Neural crest cell (in vitro differentiated cells): ENCODE data around the gene OSBPL6. TPM values are rescaled to one million over a fixed set of nuclear protein-coding genes. Genes with fewer than 3 reads are reported as not detected.
"Not testable (repeated sequence)": the region's sequence is repeated elsewhere in the genome, so short reads cannot be mapped to it uniquely, and the experiment has no call there.

Source experiments
- DNase-seq: peaks from one replicate; pipeline ENCODE4 v3.0.0; 2021; ENCODE audit warnings: low read depth, mixed read lengths, low spot score
- H3K27ac Mint-ChIP-seq: one replicate; pipeline ENCODE4 v1.8.0; 2021; ENCODE audit warnings: mild to moderate bottlenecking, mixed read lengths; ENCODE audit not compliant: unreplicated experiment
- H3K27me3 Mint-ChIP-seq: 2 replicates; pipeline ENCODE4 v1.8.0; 2021; ENCODE audit warnings: low read depth, mild to moderate bottlenecking, mixed read lengths
- H3K36me3 Mint-ChIP-seq: 2 replicates; pipeline ENCODE4 v1.8.0; 2021; ENCODE audit warnings: low read depth, mild to moderate bottlenecking, mixed read lengths
- H3K4me1 Mint-ChIP-seq: 2 replicates; pipeline ENCODE4 v1.8.0; 2021; ENCODE audit warnings: mixed read lengths
- H3K4me3 Mint-ChIP-seq: one replicate; pipeline ENCODE4 v1.8.0; 2021; ENCODE audit warnings: mild to moderate bottlenecking, mixed read lengths
- H3K9me3 Mint-ChIP-seq: 2 replicates; pipeline ENCODE4 v1.8.0; 2021; ENCODE audit warnings: mixed read lengths
- total RNA-seq: library from RNA; stranded (reverse); gene quantifications from 2 replicates; pipeline ENCODE4 v1.2.1, GENCODE V29; 2021
- TF ChIP-seq, protein P1 (sequence below): fragments of 200-600 bp; sonication (generic); conservative IDR thresholded peaks from 2 replicates; pipeline ENCODE4 v1.5.0; 2021; ENCODE audit warnings: antibody characterized with exemption, mild to moderate bottlenecking

OSBPL6 gene
- total RNA-seq, 1 donor from 2014 or later = 10.8 TPM

DNA sequence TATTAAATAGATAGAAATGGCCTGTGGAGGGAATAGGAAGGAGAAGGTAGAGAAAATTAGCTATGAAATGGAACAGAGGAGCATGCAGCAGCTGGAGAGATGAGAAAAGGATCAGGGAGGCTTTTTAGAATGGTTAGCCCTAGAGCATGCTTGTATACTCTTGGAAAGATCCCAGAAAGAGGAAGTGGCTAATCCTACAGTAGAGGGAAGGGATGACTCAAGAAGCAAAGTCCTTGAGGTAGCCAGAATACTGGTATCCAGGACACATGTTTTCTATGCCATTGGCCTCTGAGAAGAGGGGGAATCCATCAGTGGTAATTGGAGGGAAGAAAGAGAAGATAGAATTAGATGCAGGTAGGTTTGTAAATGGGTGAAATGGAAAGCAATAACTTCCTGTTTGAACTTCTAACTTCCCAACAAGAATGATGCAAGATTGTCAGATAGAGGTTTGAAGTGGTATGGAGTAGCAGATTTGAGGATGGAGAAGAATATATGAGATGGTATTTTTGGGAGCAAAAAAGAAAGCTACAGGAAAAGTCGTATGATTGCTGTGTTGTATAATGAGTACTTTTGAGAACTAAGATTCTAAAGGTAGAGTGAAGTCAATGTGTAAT lies 17.1 kb upstream of the OSBPL6 start:
- no peaks in the 10 kb centered on the region for H3K4me1 Mint-ChIP-seq
- no peaks in the 10 kb centered on the region for H3K36me3 Mint-ChIP-seq
- TF ChIP-seq, protein P1, sequence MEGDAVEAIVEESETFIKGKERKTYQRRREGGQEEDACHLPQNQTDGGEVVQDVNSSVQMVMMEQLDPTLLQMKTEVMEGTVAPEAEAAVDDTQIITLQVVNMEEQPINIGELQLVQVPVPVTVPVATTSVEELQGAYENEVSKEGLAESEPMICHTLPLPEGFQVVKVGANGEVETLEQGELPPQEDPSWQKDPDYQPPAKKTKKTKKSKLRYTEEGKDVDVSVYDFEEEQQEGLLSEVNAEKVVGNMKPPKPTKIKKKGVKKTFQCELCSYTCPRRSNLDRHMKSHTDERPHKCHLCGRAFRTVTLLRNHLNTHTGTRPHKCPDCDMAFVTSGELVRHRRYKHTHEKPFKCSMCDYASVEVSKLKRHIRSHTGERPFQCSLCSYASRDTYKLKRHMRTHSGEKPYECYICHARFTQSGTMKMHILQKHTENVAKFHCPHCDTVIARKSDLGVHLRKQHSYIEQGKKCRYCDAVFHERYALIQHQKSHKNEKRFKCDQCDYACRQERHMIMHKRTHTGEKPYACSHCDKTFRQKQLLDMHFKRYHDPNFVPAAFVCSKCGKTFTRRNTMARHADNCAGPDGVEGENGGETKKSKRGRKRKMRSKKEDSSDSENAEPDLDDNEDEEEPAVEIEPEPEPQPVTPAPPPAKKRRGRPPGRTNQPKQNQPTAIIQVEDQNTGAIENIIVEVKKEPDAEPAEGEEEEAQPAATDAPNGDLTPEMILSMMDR = no peak
- H3K9me3 Mint-ChIP-seq = no peaks in the 10 kb centered on the region
- H3K27me3 Mint-ChIP-seq = no peaks in the 10 kb centered on the region
- DNase-seq = no peak
- H3K27ac Mint-ChIP-seq = no peak overlapping the region
- H3K4me3 Mint-ChIP-seq = no peak overlapping the region

DNA sequence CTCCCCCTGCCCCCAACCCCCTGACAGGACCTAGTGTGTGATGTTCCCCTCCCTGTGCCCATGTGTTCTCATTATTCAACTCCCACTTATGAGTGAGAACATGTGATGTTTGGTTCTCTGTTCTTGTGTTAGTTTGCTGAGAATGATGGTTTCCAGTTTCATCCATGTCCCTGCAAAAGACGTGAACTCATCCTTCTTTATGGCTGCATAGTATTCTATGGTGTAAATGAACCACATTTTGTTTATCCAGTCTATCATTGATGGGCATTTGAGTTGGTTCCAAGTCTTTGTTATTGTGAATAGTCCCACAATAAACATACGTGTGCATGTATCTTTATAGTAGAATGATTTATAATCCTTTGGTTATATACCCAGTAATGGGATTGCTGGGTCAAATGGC lies 13.7 kb upstream of the OSBPL6 start:
- not testable (repeated sequence) for H3K27me3 Mint-ChIP-seq, H3K4me3 Mint-ChIP-seq, H3K27ac Mint-ChIP-seq

DNA sequence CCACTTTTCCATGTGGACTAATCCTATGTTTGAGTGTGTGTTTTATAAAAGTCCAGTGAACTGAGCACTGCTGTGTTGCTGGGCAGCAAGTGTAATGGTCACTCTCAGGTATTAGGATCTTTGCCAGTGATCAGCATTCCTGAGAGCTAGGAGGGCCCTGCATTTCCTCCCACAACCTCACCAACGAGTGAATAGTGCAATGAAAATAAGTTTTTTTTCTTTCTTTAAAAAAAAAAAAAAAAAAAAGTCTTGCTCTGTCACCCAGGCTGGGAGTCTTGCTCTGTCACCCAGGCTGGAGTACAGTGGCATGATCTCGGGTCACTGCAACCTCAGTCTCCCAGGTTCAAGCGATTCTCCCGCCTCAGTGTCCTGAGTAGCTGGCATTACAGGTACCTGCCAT lies 6.5 kb upstream of the OSBPL6 start:
- no peak for DNase-seq
- H3K4me3 Mint-ChIP-seq = no peak overlapping the region
- no peaks in the 10 kb centered on the region for H3K4me1 Mint-ChIP-seq
- TF ChIP-seq, protein P1 = no peak
- peaks cover 21% of the 10 kb centered on the region for H3K27me3 Mint-ChIP-seq
- H3K27ac Mint-ChIP-seq = no peak overlapping the region
- H3K36me3 Mint-ChIP-seq = no peaks in the 10 kb centered on the region
- H3K9me3 Mint-ChIP-seq = peaks cover 6% of the 10 kb centered on the region

More for the DNA sequence above, 13.7 kb upstream of the OSBPL6 start:
- not testable (repeated sequence) for H3K9me3 Mint-ChIP-seq, H3K4me1 Mint-ChIP-seq, H3K36me3 Mint-ChIP-seq, DNase-seq

DNA sequence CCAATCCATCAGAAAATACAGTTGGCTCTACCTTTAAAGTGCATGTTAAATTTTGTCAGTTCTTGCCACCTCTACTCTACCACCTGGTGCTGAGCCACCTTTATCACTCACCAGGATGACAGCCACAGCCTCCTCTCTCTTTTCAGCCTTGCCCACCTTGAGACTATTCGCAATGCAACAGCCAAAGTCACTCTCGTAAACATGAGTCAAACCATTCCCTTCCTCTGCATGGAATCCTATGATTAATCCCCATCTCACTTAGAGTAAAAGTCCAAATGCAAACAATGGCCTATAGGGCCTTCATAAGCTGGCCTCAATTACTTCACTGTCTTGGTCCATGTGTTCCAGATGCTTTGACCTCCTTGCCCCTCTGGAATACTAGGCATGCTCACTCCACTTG lies 5.8 kb upstream of the OSBPL6 start:
- TF ChIP-seq, protein P1 = no peak
- Mint-ChIP-seq H3K4me1 (peaks cover 6% of the 10 kb centered on the region), H3K27ac (no peak overlapping the region), H3K36me3 (no peaks in the 10 kb centered on the region), H3K27me3 (peaks cover 27% of the 10 kb centered on the region), H3K9me3 (peaks cover 6% of the 10 kb centered on the region), H3K4me3 (no peak overlapping the region)
- no peak for DNase-seq

DNA sequence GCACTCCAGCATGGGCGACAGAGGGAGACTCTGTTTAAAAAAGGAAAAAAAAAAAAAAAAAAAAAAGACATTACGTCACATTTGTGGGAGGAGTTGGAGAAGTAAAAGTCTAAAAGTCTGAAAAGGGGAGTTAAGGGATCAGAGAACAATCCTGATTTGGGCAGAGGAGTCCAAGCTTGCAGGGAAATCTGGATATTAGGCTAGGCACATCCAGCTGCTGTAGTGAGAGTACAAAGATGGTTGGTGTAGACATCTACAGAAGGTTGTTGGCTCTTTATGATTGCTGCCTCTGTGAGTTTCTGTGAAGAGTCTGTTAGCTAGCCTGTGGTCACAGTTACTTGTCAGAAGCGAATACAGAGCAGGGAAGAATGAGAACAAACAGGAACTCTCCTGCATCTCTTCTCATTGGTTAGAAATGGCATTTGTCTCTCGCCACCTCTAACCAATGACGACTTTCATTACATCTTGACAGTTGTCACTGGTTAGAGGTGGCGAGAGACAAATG lies 3.3 kb upstream of the OSBPL6 start:
- Mint-ChIP-seq H3K27ac (no peak overlapping the region), H3K4me1 (peaks cover 18% of the 10 kb centered on the region), H3K4me3 (no peak overlapping the region), H3K36me3 (no peaks in the 10 kb centered on the region), H3K27me3 (peaks cover 28% of the 10 kb centered on the region), H3K9me3 (peaks cover 6% of the 10 kb centered on the region)
- TF ChIP-seq, protein P1 = no peak
- no peak for DNase-seq

DNA sequence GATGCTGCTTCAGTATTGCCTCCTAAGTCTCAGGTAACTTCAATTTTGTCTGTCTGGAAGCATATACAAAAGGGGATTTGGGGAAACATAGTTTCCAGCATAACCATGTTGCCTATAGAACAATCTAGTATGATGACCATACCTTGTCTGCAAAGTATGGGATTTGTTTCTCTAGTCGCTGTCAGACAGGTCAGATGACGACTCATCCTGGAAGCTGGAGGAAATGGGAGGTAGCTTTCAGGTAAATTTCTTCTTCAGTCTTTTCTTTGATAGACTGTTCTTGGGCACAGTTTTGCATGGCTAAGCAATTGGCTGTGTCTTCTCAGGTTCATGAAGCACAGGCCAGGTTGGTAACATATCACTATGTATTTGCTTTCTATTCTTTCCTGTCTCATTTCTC lies 2.8 kb upstream of the OSBPL6 start:
- H3K9me3 Mint-ChIP-seq = peaks cover 3% of the 10 kb centered on the region
- H3K36me3 Mint-ChIP-seq = no peaks in the 10 kb centered on the region
- TF ChIP-seq, protein P1 = no peak
- H3K27ac Mint-ChIP-seq = no peak overlapping the region
- H3K27me3 Mint-ChIP-seq = peaks cover 28% of the 10 kb centered on the region
- peaks cover 22% of the 10 kb centered on the region for H3K4me1 Mint-ChIP-seq
- H3K4me3 Mint-ChIP-seq = no peak overlapping the region
- no peak for DNase-seq
